Stimulated activated CD4-positive, alpha-beta T cell treated with anti-CD3 and anti-CD28 coated beads, Interleukin-2, amount 100 ng/mL, for 24 hours (primary cell): Measurements from ENCODE around the gene KAT6B.

Source experiments
- DNase-seq, 2 donors: peaks; one replicate each; pipeline ENCODE4 v3.0.0-alpha.2; 2020

KAT6B gene

GRCh38 chr10:75079436-75080083 lies 253.2 kb downstream of the KAT6B start:
- no peak for DNase-seq

- DNase-seq, result no peak
These were observed 254.2 kb downstream of the KAT6B start for GRCh38 chr10:75080554-75080953.

GRCh38 chr10:75081379-75081778 lies 255.0 kb downstream of the KAT6B start:
- no peak for DNase-seq
